ENCODE data around the gene ATP5PO. TPM values are rescaled to one million over a fixed set of nuclear protein-coding genes. Genes with fewer than 3 reads are reported as not detected.

The ATP5PO gene
- polyA plus RNA-seq, 1 experiment, result 177 TPM

GRCh38 chr21:33858667-33859372, 56.8 kb downstream of the ATP5PO start:
- H3K36me3 ChIP-seq (ENCODE audit: control insufficient read depth, insufficient read depth, low read length), result no peaks in the 10 kb centered on the region
- DNase-seq (ENCODE audit: low read depth), result no peak
- H3K4me3 ChIP-seq (ENCODE audit: low read depth, low read length), result no peak overlapping the region
- TF ChIP-seq, protein P1, sequence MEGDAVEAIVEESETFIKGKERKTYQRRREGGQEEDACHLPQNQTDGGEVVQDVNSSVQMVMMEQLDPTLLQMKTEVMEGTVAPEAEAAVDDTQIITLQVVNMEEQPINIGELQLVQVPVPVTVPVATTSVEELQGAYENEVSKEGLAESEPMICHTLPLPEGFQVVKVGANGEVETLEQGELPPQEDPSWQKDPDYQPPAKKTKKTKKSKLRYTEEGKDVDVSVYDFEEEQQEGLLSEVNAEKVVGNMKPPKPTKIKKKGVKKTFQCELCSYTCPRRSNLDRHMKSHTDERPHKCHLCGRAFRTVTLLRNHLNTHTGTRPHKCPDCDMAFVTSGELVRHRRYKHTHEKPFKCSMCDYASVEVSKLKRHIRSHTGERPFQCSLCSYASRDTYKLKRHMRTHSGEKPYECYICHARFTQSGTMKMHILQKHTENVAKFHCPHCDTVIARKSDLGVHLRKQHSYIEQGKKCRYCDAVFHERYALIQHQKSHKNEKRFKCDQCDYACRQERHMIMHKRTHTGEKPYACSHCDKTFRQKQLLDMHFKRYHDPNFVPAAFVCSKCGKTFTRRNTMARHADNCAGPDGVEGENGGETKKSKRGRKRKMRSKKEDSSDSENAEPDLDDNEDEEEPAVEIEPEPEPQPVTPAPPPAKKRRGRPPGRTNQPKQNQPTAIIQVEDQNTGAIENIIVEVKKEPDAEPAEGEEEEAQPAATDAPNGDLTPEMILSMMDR (IDR thresholded peaks at IDR 0.05; ENCODE audit: insufficient read depth, low read depth, low read length), result no peak
- H3K27me3 ChIP-seq (ENCODE audit: control insufficient read depth, insufficient read depth, low read length), result peaks cover 1% of the 10 kb centered on the region
- ChIA-PET POLR2A (no interaction called here), CTCF (no interaction called here)

DNA sequence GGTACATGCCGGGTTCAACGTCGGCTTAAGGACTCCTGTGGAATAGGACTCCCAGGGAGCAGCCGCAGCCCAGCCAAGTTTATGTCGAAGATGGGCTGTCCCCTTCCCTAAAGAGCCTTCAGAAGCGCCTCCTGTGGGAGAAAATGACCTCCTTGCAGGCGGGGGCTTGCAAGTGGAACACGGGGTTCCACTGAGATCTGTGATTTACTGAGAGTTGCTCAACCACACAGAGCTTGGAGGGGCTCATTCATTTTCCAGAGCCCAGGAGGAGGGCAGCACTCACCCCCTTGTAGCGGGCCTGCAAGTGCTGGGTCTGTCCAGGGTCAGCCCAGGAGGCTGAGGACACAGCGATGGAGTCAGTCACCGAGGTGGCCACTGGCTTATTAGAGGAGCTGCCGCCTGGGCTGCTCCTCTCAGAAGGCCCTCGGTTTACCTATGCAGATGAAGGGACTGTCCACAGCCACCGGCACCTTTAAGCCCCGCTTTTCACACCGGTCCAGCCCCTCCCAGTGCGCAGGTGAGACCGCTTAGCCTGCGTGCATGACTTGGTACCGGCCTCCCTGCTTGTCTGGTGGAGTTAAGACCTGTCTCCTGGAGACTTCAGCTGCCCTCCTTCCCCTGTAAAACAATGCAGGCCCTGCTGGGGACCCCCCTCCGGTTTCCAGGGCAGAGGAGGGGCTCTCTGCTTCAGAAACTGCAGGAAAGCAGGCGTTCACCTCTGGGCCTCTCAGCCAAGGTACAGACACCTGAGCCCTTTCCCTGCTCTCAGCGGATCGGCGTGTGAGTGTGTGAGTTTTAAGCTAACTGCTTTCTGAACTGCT, 57.5 kb downstream of the ATP5PO start:
- TF ChIP-seq, protein P1 (IDR thresholded peaks at IDR 0.05; ENCODE audit: insufficient read depth, low read depth, low read length), result no peak
- POLR2A ChIA-PET, result no interaction called here
- peaks cover 1% of the 10 kb centered on the region for H3K27me3 ChIP-seq (ENCODE audit: control insufficient read depth, insufficient read depth, low read length)
- no peak overlapping the region for H3K4me3 ChIP-seq (ENCODE audit: low read depth, low read length)
- no peaks in the 10 kb centered on the region for H3K36me3 ChIP-seq (ENCODE audit: control insufficient read depth, insufficient read depth, low read length)
- DNase-seq (ENCODE audit: low read depth), result no peak
- CTCF ChIA-PET, result no interaction called here

- POLR2A ChIA-PET, result no interaction called here
- DNase-seq (ENCODE audit: low read depth), result no peak
- CTCF ChIA-PET, result no interaction called here
- no peaks in the 10 kb centered on the region for H3K36me3 ChIP-seq (ENCODE audit: control insufficient read depth, insufficient read depth, low read length)
- H3K27me3 ChIP-seq (ENCODE audit: control insufficient read depth, insufficient read depth, low read length), result peaks cover 1% of the 10 kb centered on the region
- H3K4me3 ChIP-seq (ENCODE audit: low read depth, low read length), result no peak overlapping the region
- TF ChIP-seq, protein P1 (IDR thresholded peaks at IDR 0.05; ENCODE audit: insufficient read depth, low read depth, low read length), result no peak
Observed at GRCh38 chr21:33856893-33857527, 58.6 kb downstream of the ATP5PO start.

GRCh38 chr21:33855190-33855589, 60.4 kb downstream of the ATP5PO start:
- no peaks in the 10 kb centered on the region for H3K36me3 ChIP-seq (ENCODE audit: control insufficient read depth, insufficient read depth, low read length)
- ChIA-PET POLR2A (interaction anchor here (1.0 kb wide), 1 partner anchor 16 kb away, joined by 3 read pairs; no protein-coding TSS in a partner anchor), CTCF (interaction anchor here (0.9 to 2.3 kb wide), 3 partner anchors 9 to 249 kb away, joined by 3 to 7 read pairs (median 4); no protein-coding TSS in a partner anchor)
- TF ChIP-seq, protein P1 (IDR thresholded peaks at IDR 0.05; ENCODE audit: insufficient read depth, low read depth, low read length), result no peak
- H3K27me3 ChIP-seq (ENCODE audit: control insufficient read depth, insufficient read depth, low read length), result peaks cover 1% of the 10 kb centered on the region
- no peak for DNase-seq (ENCODE audit: low read depth)
- no peak overlapping the region for H3K4me3 ChIP-seq (ENCODE audit: low read depth, low read length)

- Histone ChIP-seq H3K36me3 (ENCODE audit: control insufficient read depth, insufficient read depth, low read length) (no peaks in the 10 kb centered on the region), H3K4me3 (ENCODE audit: low read depth, low read length) (no peak overlapping the region), H3K27me3 (ENCODE audit: control insufficient read depth, insufficient read depth, low read length) (peaks cover 1% of the 10 kb centered on the region)
- no peak for DNase-seq (ENCODE audit: low read depth)
- ChIA-PET POLR2A (interaction anchor here (1.0 kb wide), 1 partner anchor 16 kb away, joined by 3 read pairs; no protein-coding TSS in a partner anchor), CTCF (interaction anchor here (0.9 to 2.3 kb wide), 3 partner anchors 10 to 249 kb away, joined by 3 to 7 read pairs (median 4); no protein-coding TSS in a partner anchor)
- TF ChIP-seq, protein P1 (IDR thresholded peaks at IDR 0.05; ENCODE audit: insufficient read depth, low read depth, low read length), result no peak
Observed at GRCh38 chr21:33854604-33855003, 61.0 kb downstream of the ATP5PO start.
